ENCODE data around the gene TMSB4Y. TPM values are rescaled to one million over a fixed set of nuclear protein-coding genes. Genes with fewer than 3 reads are reported as not detected.

TMSB4Y gene
- total and polyA plus RNA-seq, 2 of the 13 experiments (the other 11 are each of a cell fraction or from before 2014, with no cell fraction given), result 0.15 to 0.49 TPM

DNA sequence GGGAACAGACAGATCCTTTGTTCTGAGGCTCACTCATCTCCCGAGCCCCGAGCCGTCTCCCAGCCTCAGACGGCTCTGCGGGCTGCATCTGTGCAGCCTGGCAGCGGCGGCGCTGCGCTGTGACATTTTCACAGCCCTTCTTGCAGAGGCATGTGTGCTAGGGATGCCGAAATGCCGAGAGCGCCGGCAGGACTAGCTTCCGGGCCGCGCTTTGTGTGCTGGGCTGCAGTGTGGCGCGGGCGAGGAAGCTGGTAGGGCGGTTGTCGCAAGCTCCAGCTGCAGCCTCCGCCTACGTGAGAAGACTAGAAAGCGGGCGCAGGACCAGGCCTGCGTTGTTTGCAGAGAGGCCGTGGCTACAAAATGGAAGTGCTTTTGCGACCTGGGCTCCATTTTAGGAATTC lies at the start of gene TMSB4Y (continued):
- TF ChIP-seq, protein P1, sequence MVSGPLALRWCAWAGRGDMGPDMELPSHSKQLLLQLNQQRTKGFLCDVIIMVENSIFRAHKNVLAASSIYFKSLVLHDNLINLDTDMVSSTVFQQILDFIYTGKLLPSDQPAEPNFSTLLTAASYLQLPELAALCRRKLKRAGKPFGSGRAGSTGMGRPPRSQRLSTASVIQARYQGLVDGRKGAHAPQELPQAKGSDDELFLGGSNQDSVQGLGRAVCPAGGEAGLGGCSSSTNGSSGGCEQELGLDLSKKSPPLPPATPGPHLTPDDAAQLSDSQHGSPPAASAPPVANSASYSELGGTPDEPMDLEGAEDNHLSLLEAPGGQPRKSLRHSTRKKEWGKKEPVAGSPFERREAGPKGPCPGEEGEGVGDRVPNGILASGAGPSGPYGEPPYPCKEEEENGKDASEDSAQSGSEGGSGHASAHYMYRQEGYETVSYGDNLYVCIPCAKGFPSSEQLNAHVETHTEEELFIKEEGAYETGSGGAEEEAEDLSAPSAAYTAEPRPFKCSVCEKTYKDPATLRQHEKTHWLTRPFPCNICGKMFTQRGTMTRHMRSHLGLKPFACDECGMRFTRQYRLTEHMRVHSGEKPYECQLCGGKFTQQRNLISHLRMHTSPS (CRISPR knock-in tag; IDR thresholded peaks at IDR 0.05; ENCODE audit: low read depth), result no peak
- TF ChIP-seq ZNF7 (CRISPR knock-in tag; IDR thresholded peaks at IDR 0.05) (no peak), XRCC5 (optimal IDR thresholded peaks at IDR 0.05; ENCODE audit: low read length) (no peak), BCL6 (CRISPR knock-in tag; IDR thresholded peaks at IDR 0.05) (no peak), ZNF713 (CRISPR knock-in tag; IDR thresholded peaks at IDR 0.05) (no peak), ZNF260 (CRISPR knock-in tag; IDR thresholded peaks at IDR 0.05; ENCODE audit: borderline replicate concordance, low read depth) (no peak), MAF1 (CRISPR knock-in tag; IDR thresholded peaks at IDR 0.05; ENCODE audit: borderline replicate concordance) (no peak), PAX8 (CRISPR knock-in tag; IDR thresholded peaks at IDR 0.05; ENCODE audit: borderline replicate concordance) (no peak), ZNF101 (CRISPR knock-in tag; IDR thresholded peaks at IDR 0.05; ENCODE audit: borderline replicate concordance, low read depth) (no peak), ZNF274 (CRISPR knock-in tag; IDR thresholded peaks at IDR 0.05) (no peak), YY1 (IDR thresholded peaks at IDR 0.05; ENCODE audit: insufficient read depth, insufficient replicate concordance, low read depth, low read length) (peak; percentile 68), ZNF441 (CRISPR knock-in tag; IDR thresholded peaks at IDR 0.05; ENCODE audit: borderline replicate concordance) (no peak), MTA3 (CRISPR knock-in tag; IDR thresholded peaks at IDR 0.05) (no peak), CREB1 (IDR thresholded peaks at IDR 0.05) (no peak), CREB1 (CRISPR knock-in tag; IDR thresholded peaks at IDR 0.05) (no peak), HES4 (CRISPR knock-in tag; IDR thresholded peaks at IDR 0.05; ENCODE audit: borderline replicate concordance) (no peak), MIXL1 (CRISPR knock-in tag; IDR thresholded peaks at IDR 0.05) (no peak), POLR2A (IDR thresholded peaks at IDR 0.05; ENCODE audit: insufficient read depth in 1 of 2, low read depth in 2 of 2, low read length in 2 of 2) (peak in 1 of 2 experiments; percentile 36; a peak in 1 of 4 replicates), ZMYM3 (CRISPR knock-in tag; IDR thresholded peaks at IDR 0.05) (no peak), ETV5 (CRISPR knock-in tag; IDR thresholded peaks at IDR 0.05; ENCODE audit: borderline replicate concordance) (peak; percentile 40; the same call in 1 of the 2 replicates), ZNF446 (CRISPR knock-in tag; IDR thresholded peaks at IDR 0.05) (no peak), ZNF530 (CRISPR knock-in tag; IDR thresholded peaks at IDR 0.05; ENCODE audit: low read depth) (no peak), ZBTB21 (CRISPR knock-in tag; IDR thresholded peaks at IDR 0.05) (no peak), SP5 (CRISPR knock-in tag; IDR thresholded peaks at IDR 0.05; ENCODE audit: borderline replicate concordance, low read depth) (no peak), ARID2 (CRISPR knock-in tag; IDR thresholded peaks at IDR 0.05; ENCODE audit: borderline replicate concordance) (no peak)
- TF ChIP-seq, protein P2, sequence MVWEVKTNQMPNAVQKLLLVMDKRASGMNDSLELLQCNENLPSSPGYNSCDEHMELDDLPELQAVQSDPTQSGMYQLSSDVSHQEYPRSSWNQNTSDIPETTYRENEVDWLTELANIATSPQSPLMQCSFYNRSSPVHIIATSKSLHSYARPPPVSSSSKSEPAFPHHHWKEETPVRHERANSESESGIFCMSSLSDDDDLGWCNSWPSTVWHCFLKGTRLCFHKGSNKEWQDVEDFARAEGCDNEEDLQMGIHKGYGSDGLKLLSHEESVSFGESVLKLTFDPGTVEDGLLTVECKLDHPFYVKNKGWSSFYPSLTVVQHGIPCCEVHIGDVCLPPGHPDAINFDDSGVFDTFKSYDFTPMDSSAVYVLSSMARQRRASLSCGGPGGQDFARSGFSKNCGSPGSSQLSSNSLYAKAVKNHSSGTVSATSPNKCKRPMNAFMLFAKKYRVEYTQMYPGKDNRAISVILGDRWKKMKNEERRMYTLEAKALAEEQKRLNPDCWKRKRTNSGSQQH (CRISPR knock-in tag; IDR thresholded peaks at IDR 0.05; ENCODE audit: low read depth), result no peak
- TF ChIP-seq, protein P3, sequence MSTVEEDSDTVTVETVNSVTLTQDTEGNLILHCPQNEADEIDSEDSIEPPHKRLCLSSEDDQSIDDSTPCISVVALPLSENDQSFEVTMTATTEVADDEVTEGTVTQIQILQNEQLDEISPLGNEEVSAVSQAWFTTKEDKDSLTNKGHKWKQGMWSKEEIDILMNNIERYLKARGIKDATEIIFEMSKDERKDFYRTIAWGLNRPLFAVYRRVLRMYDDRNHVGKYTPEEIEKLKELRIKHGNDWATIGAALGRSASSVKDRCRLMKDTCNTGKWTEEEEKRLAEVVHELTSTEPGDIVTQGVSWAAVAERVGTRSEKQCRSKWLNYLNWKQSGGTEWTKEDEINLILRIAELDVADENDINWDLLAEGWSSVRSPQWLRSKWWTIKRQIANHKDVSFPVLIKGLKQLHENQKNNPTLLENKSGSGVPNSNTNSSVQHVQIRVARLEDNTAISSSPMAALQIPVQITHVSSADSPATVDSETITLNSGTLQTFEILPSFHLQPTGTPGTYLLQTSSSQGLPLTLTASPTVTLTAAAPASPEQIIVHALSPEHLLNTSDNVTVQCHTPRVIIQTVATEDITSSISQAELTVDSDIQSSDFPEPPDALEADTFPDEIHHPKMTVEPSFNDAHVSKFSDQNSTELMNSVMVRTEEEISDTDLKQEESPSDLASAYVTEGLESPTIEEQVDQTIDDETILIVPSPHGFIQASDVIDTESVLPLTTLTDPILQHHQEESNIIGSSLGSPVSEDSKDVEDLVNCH (CRISPR knock-in tag; IDR thresholded peaks at IDR 0.05), result no peak
- TF ChIP-seq, protein P4, sequence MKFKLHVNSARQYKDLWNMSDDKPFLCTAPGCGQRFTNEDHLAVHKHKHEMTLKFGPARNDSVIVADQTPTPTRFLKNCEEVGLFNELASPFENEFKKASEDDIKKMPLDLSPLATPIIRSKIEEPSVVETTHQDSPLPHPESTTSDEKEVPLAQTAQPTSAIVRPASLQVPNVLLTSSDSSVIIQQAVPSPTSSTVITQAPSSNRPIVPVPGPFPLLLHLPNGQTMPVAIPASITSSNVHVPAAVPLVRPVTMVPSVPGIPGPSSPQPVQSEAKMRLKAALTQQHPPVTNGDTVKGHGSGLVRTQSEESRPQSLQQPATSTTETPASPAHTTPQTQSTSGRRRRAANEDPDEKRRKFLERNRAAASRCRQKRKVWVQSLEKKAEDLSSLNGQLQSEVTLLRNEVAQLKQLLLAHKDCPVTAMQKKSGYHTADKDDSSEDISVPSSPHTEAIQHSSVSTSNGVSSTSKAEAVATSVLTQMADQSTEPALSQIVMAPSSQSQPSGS (CRISPR knock-in tag; IDR thresholded peaks at IDR 0.05), result no peak
